Vagina (tissue), 2 donors: ENCODE results near the gene WDR4. TPM values are rescaled to one million over a fixed set of nuclear protein-coding genes. Genes with fewer than 3 reads are reported as not detected.
"Not testable (repeated sequence)": the region's sequence is repeated elsewhere in the genome, so short reads cannot be mapped to it uniquely, and the experiment has no call there.

Experiments
- DNase-seq, 2 donors: peaks; one replicate each; pipeline ENCODE4 v3.0.0-alpha.2; 2017; ENCODE audit errors: extremely low spot score in 2 of 2
- H3K27ac ChIP-seq: fragments of 200-600 bp; sonication (generic); one replicate; pipeline ENCODE4 v1.5.1; 2019
- H3K27me3 ChIP-seq: fragments of 200-600 bp; sonication (generic); one replicate; pipeline ENCODE4 v1.5.1; 2019
- H3K36me3 ChIP-seq, 2 donors: fragments of 200-600 bp; sonication (generic); one replicate each; pipeline ENCODE4 v1.5.1; 2017 to 2019
- H3K4me1 ChIP-seq: fragments of 200-600 bp; sonication (generic); one replicate; pipeline ENCODE4 v1.5.1; 2019
- H3K4me3 ChIP-seq, 2 donors: fragments of 200-600 bp; sonication (generic); 1 replicate in 1 of 2; 2 replicates in 1 of 2; pipeline ENCODE4 v1.5.1; 2016 to 2019
- H3K9me3 ChIP-seq: fragments of 200-600 bp; sonication (generic); one replicate; pipeline ENCODE4 v1.5.1; 2019
- POLR2A ChIP-seq, 2 donors: fragments of 450-650 bp; IDR thresholded peaks; one replicate each; pipeline ENCODE4 v1.6.1; 2017; ENCODE audit warnings: antibody characterized with exemption in 2 of 2, mild to moderate bottlenecking in 2 of 2, moderate library complexity in 2 of 2
- POLR2AphosphoS5 ChIP-seq, 2 donors: sonication (generic); formaldehyde crosslinking; IDR thresholded peaks; one replicate each; pipeline ENCODE4 v1.9.0; 2017; ENCODE audit warnings: antibody characterized with exemption in 2 of 2, mild to moderate bottlenecking in 2 of 2, low read depth in 1 of 2; ENCODE audit not compliant: insufficient read depth in 1 of 2
- intact Hi-C: fragments of 100-400 bp; cut with DNase I; formaldehyde crosslinking; loops from one replicate; pipeline ENCODE4 v1.15.1; 2023
- total RNA-seq: library from RNA; depleted of rRNA; stranded (reverse); fragments of >200 nt; gene quantifications from one replicate; pipeline ENCODE4 v1.2.3, GENCODE V29; 2016
- TF ChIP-seq, protein P1 (sequence below), 3 experiments: fragments of 450-650 bp in 2 of 3; fragments of 200-600 bp in 1 of 3; sonication (generic) in 1 of 3; IDR thresholded peaks; one replicate each; pipeline ENCODE4 v1.5.1; 2017 to 2019; ENCODE audit warnings: antibody characterized with exemption in 3 of 3, mild to moderate bottlenecking in 2 of 3, moderate library complexity in 2 of 3

Gene WDR4, protein sequence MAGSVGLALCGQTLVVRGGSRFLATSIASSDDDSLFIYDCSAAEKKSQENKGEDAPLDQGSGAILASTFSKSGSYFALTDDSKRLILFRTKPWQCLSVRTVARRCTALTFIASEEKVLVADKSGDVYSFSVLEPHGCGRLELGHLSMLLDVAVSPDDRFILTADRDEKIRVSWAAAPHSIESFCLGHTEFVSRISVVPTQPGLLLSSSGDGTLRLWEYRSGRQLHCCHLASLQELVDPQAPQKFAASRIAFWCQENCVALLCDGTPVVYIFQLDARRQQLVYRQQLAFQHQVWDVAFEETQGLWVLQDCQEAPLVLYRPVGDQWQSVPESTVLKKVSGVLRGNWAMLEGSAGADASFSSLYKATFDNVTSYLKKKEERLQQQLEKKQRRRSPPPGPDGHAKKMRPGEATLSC
- total RNA-seq = 23.8 TPM

DNA sequence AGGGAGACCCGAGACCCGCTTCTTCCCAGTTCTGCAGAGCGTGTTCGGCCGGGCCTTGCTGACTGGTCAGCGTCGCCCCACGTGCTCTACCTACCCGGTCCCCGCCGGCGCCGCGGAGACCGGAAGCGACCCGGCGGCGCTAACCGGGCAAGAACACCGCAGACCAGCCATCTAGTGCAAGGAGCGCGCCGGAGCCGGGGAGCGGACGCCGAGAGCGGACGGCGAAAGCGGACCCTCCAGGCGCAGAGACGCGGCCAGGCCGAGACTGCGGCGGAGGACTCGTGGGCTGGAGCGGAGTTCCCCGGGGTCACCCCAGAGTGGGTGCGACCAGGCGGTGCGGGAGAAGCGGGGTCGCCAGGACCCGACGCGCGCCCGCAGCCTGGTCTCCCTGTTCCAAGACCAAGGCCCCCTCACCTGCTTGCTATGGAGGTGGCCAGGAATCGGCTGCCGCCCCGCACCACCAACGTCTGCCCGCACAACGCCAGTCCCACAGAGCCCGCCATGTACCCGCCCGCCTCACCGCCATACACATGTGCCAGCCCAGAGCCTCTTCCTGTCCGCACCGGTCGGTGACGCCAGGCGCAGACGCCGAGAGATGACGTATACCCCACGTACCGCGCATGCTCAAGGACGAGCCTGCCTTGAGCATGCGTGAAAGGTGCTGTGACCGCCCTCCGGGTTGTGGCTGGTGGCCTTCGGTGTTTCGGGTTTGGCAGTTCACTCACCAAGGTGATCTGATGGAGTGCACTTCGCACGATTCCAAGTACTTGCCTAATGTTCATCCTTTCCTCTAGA lies at the start of gene WDR4:
Gene WDR4, minus strand, starts transcription at position 547 of the 795 bp plus-strand sequence. Its CDS starts 44 bp downstream, at position 503.
- Histone ChIP-seq H3K27ac (peak within 1 kb of the TSS; percentile 80), H3K4me3 (peak within 1 kb of the TSS; percentile 82 to 91), H3K4me1 (peaks cover 13% of the 10 kb centered on the region), H3K36me3 (peaks cover 0 to 19% of the 10 kb centered on the region in 2 donors), H3K9me3 (no peaks in the 10 kb centered on the region), H3K27me3 (no peaks in the 10 kb centered on the region)
- DNase-seq = peak; percentile 99
- TF ChIP-seq, protein P1, sequence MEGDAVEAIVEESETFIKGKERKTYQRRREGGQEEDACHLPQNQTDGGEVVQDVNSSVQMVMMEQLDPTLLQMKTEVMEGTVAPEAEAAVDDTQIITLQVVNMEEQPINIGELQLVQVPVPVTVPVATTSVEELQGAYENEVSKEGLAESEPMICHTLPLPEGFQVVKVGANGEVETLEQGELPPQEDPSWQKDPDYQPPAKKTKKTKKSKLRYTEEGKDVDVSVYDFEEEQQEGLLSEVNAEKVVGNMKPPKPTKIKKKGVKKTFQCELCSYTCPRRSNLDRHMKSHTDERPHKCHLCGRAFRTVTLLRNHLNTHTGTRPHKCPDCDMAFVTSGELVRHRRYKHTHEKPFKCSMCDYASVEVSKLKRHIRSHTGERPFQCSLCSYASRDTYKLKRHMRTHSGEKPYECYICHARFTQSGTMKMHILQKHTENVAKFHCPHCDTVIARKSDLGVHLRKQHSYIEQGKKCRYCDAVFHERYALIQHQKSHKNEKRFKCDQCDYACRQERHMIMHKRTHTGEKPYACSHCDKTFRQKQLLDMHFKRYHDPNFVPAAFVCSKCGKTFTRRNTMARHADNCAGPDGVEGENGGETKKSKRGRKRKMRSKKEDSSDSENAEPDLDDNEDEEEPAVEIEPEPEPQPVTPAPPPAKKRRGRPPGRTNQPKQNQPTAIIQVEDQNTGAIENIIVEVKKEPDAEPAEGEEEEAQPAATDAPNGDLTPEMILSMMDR (IDR thresholded peaks at IDR 0.05) = no peak
- TF ChIP-seq POLR2AphosphoS5 (IDR thresholded peaks at IDR 0.05; ENCODE audit: insufficient read depth in 1 of 2, low read depth in 1 of 2) (peak; percentile 90 to 100), POLR2A (IDR thresholded peaks at IDR 0.05) (peak in 1 of 2 donors; percentile 66)
- intact Hi-C loops = no loop called here

DNA sequence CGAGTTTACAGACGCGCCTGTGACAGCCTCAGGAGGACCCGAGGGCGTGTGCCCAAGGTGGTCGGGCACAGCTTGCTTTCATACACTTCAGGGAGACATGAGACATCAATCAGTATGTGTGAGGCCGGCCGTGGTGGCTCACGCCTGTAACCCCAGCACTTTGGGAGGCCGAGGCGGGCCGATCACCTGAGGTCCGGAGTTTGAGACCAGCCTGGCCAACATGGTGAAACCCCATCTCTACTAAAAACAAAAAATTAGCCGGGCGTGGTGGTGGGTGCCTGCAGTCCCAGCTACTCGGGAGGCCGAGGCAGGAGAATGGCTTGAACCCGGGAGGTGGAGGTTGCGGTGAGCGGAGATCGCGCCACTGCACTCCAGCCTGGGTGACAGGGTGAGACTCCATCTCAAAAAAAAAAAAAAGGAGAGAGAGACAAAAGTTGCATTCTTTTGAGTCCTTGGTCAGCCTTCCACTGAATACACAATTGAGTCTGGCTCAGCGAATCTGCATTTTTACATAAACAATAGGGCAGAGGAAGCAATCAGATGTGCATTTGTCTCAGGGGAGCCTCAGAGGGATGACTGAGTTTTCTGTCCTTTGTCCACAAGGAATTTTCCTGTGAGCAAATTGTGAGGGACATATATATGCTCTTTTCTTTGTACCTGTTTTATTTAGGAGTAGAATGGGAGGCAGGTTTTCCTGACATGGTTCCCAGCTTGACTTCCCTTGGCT lies 48.3 kb upstream of the WDR4 start:
- H3K36me3 ChIP-seq, H3K27ac ChIP-seq, H3K4me3 ChIP-seq, H3K9me3 ChIP-seq, H3K4me1 ChIP-seq, DNase-seq, H3K27me3 ChIP-seq, intact Hi-C loops: not testable (repeated sequence)

DNA sequence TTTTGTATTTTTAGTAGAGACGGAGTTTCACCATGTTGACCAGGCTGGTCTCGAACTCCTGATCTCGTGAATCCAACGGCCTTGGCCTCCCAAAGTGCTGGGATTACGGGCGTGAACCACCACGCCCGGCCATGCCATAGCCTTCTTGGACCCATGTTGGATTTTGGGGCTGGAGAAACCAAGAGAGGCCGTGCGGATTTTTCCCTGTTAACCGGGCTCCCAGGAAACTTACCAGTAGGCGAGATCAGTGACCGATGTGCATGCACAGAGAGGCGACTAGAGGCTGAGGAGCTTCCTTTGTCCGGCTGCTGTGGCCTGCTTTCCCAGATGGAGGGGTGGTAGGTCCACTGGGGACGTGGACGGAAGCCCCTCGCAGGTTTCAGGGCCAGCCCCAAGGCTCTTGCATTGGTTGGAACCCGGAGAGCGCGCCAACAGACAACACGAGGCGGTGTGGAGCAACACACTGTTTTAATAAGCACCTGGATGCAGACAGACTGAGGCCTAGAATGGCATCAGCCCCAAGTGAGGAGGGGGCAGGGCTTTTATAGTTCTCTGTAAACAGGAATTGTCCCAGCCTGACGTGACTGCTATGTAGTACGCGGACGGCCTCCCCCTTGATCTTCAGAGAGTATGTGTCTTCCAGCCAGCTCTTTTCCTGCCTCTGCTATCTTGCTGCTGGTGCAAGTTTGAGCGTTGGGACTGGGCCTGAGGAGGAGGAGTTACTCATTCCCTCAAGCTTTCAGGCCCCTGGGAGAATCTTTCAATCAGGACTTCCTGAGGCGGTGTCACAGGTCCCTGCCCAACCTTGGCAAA lies 46.0 kb upstream of the WDR4 start, which contains the start of gene ERVH48-1:
Gene ERVH48-1, minus strand, starts transcription at position 517 of the 813 bp plus-strand sequence. CDS start 6,624 bp downstream, outside the sequence.
- TF ChIP-seq, protein P1 (IDR thresholded peaks at IDR 0.05) = no peak
- TF ChIP-seq POLR2A (IDR thresholded peaks at IDR 0.05) (no peak), POLR2AphosphoS5 (IDR thresholded peaks at IDR 0.05; ENCODE audit: insufficient read depth in 1 of 2, low read depth in 1 of 2) (no peak)
- intact Hi-C loops = no loop called here
- H3K4me3 ChIP-seq = no peak within 1 kb of the TSS

DNA sequence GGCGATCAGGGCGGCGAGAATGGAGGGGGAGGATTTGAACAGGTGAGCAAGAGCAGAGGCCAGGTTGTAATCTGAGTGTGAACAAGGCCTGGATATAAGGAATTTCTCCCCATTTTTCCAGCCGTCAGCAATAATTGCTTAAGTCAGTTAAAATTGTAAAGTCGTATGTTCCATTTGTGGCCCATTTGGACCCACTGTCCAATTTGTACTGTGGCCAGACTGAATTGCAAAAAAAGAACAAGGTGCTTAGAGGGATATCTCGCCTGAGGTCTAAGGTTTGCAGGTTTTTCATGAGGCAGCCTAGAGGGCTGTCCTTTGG lies 45.1 kb upstream of the WDR4 start:
- no peaks in the 10 kb centered on the region for H3K27me3 ChIP-seq
- H3K4me1 ChIP-seq = peaks cover 6% of the 10 kb centered on the region
- intact Hi-C loops = no loop called here
- H3K4me3 ChIP-seq = peak overlapping the region; percentile 13 to 26
- no peaks in the 10 kb centered on the region for H3K9me3 ChIP-seq
- TF ChIP-seq POLR2AphosphoS5 (IDR thresholded peaks at IDR 0.05; ENCODE audit: insufficient read depth in 1 of 2, low read depth in 1 of 2) (no peak), POLR2A (IDR thresholded peaks at IDR 0.05) (no peak)
- TF ChIP-seq, protein P1 (IDR thresholded peaks at IDR 0.05) = no peak
- no peaks in the 10 kb centered on the region for H3K36me3 ChIP-seq
- no peak overlapping the region for H3K27ac ChIP-seq
- no peak for DNase-seq

More for the DNA sequence above, 46.0 kb upstream of the WDR4 start, which contains the start of gene ERVH48-1:
- no peaks in the 10 kb centered on the region for H3K9me3 ChIP-seq
- H3K4me1 ChIP-seq = peaks cover 6% of the 10 kb centered on the region
- DNase-seq = no peak
- no peaks in the 10 kb centered on the region for H3K27me3 ChIP-seq
- no peak within 1 kb of the TSS for H3K27ac ChIP-seq
- no peaks in the 10 kb centered on the region for H3K36me3 ChIP-seq
